HG03060 (cell line): Measurements from ENCODE around the gene CNIH2.

Experiments used
- ATAC-seq: cut with Tn5 transposase; IDR thresholded peaks from one replicate; pipeline ENCODE4 v1.9.1; 2021; ENCODE audit warnings: low read depth, moderate number of reproducible peaks; ENCODE audit not compliant: unreplicated experiment

Gene CNIH2

DNA sequence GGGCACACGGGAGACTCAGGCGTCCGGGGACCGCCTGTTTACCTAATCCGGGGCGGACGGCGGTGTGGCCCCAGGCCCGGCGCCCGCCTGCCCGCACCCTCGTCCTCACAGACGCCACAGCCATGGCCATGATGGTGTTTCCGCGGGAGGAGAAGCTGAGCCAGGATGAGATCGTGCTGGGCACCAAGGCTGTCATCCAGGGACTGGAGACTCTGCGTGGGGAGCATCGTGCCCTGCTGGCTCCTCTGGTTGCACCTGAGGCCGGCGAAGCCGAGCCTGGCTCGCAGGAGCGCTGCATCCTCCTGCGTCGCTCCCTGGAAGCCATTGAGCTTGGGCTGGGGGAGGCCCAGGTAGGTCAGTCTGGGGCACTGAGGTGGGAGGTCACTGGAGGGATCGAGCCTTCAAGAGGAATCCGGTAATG is 19.5 kb upstream of the CNIH2 start:
- no peak for ATAC-seq

DNA sequence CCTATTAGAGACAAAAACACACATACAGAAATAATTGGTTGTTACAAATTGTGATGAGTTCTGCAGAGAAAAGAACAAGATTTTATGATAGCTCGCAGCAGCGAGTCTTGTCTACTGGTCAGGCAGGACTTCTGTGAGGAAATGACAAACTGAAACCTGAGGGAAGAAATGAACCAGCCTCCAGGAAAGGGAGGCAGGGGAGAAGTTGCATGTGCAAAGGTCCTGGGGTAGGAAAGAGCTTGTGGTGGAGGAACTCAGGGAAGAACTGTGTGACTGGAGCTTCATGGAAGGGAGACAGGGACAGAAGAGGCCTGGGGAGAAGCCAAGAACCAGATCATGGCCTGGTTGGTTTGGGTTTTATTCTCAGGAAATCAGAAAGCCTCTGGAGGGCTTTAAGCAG is 18.8 kb upstream of the CNIH2 start:
- ATAC-seq: no peak

DNA sequence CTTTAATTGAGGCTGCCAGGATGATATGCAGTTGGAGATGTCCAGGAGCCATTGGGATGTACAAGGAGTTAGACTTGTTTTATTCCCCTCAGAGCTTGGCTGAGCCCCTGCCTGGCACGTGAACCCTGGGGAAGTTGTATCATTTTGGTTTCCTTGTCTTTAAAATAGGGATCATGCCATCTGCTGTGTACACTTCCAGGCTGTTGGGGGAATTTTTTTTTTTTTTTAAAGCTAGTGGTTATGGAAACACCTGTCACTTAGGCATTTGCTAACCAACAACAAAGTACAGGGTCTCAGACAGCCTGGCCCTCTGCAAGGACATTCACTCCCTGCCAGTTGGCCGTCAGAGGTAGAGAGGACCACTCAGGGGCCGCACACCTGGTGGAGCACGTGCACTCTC is 18.0 kb upstream of the CNIH2 start:
- no peak for ATAC-seq

DNA sequence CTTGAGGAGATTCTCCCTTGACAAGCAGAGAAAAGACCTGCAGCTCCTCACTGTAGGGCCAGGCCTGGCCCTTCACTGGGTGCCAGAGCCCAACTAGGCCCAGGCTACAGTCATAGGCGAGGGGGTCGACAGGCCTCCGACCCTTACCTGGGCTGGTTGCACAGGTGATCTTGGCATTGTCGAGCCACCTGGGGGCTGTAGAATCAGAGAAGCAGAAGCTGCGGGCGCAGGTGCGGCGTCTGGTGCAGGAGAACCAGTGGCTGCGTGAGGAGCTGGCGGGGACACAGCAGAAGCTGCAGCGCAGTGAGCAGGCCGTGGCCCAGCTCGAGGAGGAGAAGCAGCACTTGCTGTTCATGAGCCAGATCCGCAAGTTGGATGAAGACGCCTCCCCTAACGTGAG is 16.4 kb upstream of the CNIH2 start:
- no peak for ATAC-seq

DNA sequence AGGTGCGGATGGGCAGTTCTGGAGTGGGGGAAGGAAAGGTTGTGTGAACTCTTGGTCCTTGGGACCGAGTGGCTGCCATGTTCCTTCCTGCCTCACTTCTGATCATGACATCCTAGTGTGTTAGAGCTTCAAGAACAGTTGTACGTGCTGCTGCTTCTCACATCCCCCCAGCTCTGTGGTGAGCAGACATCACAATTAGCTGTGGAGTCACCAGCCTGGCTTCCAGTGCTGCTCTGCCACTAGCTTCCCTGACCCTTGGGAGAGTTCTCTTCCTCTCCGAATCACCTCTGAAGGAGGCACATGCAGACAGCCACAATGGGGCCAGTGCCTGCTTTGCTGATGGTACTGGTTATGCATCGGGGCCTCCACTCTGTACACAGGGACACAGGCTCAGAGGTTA is 15.8 kb upstream of the CNIH2 start:
- ATAC-seq: no peak

DNA sequence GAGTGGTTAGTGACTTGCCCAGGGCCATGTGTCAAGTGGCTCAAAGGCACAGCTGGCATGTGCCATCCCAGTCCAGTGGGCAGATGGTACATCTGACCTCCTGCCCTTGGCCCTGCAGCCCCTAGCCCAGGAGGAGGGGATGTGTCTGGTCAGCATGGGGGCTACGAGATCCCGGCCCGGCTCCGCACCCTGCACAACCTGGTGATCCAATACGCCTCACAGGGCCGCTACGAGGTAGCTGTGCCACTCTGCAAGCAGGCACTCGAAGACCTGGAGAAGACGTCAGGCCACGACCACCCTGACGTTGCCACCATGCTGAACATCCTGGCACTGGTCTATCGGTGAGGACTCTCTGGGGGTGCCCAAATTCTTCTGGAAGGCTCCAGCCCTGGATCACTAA is 15.3 kb upstream of the CNIH2 start:
- no peak for ATAC-seq

DNA sequence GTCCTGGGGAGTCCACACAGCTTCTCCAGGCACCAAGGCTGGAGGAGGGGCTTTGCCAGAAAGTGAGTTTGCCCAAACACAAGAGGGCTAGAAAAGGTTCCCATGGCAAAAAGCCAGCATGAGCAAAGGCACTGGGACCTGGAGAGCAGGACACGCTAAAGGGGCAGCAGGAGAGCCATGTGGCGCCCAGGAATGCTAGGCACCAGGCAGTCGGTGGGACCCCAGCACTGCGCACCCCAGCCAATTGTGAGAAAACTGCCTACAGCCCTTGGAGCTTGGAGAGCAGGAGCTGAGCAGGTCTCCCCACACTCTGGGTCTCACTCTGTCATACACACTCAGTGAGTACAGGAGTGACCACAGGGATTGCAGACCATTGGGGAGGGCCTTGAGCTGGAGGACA is 14.7 kb upstream of the CNIH2 start:
- no peak for ATAC-seq

DNA sequence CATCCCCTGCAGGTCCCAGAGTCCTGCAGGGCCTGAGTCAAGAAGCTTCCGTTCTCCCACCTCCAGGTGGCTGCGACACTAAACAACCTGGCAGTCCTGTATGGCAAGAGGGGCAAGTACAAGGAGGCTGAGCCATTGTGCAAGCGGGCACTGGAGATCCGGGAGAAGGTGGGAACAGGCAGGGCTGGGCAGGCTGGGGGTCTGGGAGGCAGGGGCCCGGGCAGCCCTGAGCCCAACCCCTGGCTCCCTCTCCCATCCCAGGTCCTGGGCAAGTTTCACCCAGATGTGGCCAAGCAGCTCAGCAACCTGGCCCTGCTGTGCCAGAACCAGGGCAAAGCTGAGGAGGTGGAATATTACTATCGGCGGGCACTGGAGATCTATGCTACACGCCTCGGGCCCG is 14.2 kb upstream of the CNIH2 start:
- no peak for ATAC-seq

DNA sequence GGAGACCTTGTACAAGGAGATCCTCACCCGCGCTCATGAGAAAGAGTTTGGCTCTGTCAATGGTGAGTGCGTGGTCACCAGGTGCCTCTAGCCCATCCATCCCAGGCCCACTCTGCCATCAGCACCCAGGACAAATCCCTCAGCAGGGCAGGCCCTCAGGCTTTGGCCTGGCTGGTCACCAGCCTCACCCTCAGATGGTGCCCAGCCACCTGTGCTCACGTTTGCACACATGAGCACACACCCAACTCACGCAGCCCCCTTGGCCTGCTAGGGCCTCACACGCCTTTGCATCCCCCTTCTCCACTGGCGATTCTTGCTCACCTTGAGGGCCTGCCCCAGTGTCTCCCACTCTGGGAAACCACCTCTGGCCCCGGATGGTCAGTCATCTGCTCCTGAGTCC is 13.6 kb upstream of the CNIH2 start:
- ATAC-seq: no peak

DNA sequence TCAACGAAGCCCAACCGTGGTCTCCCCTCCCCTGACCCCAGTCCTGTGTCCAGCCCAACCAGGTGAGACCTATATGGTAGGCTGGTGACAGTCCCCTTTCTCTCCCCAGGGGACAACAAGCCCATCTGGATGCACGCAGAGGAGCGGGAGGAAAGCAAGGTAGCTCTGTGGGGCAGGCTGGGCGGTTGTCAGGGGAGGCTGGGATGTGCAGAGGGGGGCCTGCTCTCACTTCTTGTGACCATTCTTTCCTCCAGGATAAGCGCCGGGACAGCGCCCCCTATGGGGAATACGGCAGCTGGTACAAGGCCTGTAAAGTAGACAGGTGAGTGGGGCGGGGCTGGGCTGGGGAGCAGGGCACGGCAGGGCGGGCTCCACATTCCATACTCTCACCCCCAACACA is 13.1 kb upstream of the CNIH2 start:
- ATAC-seq: no peak

DNA sequence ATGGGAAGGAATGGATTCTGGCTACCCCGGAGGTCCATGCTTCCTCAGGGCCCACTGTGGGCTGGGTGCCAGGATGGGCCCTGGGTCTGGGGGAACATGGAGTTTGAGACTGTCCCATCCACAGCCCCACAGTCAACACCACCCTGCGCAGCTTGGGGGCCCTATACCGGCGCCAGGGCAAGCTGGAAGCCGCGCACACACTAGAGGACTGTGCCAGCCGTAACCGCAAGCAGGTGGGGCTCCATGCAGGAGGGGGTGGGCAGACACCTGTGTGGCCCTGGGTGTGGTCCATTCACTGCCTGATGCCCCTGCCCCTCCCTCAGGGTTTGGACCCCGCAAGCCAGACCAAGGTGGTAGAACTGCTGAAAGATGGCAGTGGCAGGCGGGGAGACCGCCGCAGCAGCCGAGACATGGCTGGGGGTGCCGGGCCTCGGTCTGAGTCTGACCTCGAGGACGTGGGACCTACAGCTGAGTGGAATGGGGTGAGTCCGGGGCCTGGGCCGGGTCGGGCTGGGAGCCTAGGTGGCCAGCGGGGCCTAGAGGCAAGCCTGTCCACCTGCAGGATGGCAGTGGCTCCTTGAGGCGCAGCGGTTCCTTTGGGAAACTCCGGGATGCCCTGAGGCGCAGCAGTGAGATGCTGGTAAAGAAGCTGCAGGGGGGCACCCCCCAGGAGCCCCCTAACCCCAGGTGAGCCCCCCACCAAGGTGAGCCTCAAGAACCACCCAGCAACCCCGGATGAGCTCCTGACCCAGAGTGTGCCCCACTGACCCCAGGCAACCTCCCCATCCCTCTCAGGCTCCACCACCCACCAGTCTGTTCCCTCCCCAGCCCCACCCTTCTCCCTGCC is 12.2 kb upstream of the CNIH2 start:
- ATAC-seq: no peak

DNA sequence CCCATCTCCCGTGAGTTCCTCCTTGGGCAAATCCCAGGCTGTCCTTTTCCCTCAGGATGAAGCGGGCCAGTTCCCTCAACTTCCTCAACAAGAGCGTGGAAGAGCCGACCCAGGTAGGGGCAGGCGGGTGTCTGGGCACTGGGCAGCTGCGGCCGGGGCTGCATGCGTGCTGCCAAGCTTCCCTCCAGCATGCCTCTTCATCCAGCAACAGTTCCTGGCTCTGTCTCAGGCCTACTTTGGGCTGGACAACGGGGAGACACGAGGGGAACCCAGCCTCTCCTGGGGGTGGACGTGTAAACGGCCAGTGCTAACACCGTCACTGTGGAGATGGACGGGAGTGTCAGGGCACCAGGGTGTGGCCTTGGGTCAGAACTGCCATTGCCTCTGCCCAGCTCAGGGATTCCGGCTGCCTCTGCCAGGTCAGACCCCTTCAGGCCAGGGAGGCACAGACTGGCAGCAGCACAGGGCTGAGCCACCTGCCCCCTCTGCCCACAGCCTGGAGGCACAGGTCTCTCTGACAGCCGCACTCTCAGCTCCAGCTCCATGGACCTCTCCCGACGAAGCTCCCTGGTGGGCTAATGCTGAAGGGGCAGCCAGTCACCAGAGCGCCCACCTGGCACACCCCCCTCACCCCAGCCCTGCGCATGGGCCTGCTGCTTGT is 11.5 kb upstream of the CNIH2 start:
- no peak for ATAC-seq

DNA sequence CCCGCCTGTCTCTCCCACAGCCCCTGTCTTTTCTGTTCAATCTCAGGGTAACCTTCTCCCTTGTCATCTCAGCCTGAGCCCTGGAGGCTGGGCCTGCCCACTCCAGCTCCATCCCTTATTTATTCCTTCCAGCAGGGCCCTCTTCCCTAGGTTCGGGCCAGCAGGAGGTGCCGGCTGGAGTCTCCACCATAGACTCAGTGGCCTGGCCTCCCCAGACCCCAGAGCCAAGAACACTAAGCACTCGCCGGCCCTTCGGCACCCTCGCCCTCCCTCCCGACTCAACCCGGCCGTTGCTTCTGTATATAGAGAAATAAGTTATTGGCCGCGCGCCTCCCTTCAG is 11.0 kb upstream of the CNIH2 start:
- no peak for ATAC-seq

DNA sequence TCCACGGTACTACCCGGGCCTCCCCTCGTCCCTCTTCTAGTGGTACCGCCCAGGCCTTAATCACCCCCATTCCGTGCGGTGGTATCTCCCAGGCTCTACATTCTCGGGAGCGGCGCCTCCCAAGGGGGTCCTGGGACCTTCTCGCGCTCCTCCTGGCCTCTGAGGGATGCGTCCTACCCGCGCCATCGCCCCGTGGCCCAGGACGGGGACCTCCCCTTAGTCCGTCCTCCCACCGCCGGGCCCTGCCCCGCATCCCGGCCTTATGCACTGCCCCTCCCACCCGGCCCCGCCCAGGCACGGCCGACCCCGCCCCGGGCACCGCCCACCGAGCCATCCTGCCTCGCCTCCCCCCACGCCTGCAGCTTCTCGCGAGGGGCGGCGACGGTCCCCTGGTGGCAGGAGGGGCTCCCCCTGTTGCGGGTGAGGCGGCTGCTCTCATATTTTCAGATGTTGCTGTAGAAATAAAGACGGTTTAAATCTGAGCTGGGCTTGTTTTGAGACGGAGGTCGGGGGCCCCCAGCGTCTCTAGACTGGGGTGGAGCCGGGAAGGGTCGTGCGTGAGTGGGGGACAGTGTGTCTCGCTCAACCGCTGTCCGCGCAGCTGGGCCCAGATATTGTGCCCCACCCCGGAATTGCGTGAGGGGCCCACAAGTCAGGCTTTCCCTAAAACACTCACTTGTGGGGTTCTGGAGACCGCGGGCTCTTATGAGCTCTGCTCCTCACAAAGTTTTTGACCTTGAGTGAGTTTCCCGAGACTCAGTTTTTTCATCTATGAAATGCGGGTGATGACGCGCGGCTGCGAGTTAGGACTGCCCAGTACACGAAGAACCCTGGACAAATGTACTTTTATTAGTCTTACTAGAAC is 10.4 kb upstream of the CNIH2 start:
- ATAC-seq: no peak

DNA sequence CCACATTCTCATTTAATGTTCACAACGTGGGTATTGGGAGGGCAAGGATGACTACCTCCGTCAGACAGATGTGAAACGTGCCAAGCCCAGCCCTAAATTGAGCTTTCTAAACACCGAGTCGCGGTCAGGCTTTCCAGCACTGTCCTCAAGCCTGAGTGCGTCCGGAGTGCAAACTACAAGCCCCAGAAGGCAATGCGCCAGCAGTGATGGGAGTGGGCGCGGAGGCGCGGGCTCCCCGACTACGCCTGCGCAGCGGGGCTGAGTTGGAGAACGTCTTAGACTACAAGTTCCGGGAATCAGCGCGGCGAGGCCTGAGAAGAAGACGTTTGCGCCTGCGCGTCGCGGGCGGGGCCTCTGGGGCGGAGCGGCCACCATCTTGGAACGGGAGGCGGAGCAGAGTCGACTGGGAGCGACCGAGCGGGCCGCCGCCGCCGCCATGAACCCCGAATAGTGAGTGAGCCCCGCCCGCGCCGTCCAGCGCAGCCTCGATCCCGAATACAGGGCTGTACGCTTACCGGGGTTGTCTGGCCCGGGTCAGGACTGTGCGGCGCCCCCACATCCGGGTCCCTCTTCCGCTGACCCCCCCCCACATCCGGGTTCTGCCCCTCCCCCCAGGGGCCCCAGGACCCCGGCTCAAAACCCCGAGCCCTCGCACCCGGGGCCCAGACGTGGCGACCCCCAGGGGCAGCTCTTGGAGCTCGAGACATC is 9.6 kb upstream of the CNIH2 start, which contains the start of gene RAB1B:
Gene RAB1B, plus strand, starts transcription at position 396 of the 708 bp plus-strand sequence. Its CDS starts 41 bp downstream, at position 437.
- peak; percentile 72 for ATAC-seq

DNA sequence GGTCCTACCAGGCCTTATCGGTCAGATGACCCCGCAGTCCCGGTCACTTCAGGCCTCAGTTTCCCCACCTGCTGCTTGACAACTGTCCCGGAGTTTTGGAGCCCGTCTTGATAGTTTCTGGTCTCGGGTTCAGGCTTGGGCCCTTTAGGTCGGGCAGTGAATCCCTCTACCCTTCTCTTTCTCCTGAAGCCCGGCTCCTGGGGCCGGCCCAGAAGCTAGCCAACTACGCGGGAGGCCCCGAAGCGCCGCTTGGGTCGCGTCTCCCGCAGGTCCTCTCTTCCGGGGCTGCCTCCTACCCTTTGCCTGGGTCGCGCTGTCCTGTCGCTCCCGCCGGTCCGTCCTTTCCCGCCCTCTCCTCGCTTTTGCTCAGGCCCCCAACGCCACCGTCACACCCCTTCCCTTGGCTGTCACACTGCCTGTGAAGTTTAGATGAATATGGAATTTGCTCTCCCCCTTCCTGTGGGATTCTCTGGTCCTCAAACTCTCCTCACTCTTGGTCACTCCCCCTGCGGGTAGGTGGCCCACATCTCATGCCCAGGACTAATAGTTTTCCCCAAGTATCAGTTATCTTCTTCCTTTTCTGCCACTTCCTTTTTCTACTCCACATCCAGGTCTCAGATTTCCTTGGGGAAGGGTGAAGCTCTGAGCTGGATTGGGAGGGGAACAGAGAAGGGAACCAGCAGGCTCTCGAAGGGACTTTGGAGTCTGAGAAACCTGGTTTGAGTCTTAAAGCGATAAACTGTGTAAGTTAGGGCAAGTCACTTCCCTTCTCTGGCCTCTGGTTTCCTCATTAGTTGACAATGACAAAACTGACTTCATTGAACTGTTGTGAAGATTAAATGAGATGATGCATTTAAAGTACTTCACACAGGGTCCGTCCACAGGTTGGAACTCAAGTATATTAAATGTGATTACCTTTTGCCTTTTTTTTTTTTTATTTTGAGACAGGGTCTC is 8.7 kb upstream of the CNIH2 start:
- no peak for ATAC-seq

DNA sequence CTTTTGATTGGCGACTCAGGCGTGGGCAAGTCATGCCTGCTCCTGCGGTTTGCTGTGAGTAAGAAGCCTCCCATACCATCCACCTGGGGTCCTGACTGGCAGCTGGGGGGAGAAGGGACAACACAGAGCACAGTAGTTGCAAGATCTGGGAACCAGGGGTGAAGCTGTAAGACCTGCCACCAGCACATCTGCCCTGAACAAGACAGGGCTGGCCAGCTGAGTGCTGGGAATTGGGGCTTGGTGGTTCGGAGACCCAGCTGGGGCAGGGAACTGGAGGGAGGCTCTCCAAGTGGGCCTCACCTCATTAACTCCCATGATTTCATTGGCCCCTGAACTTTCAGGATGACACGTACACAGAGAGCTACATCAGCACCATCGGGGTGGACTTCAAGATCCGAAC is 6.2 kb upstream of the CNIH2 start:
- ATAC-seq: no peak

DNA sequence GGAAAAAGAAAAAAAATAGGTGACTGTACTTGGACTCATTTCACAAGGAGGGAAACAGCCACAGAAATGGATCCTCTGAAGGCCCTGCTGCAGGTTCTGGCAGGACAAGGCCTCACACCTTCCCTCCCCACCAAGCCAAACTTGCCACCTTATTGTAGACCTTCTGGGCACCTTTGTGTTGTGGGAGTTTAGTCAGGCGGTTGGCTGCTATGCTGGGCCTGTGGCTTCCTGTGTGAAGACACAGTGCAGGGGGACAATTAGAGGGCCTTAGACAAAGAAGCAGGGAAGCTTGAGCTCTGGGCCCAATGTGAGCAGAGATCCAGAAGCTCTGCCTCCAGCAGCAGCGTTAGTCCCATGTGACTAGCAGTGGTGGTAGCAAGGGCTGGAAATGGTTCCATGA is 5.4 kb upstream of the CNIH2 start:
- no peak for ATAC-seq

DNA sequence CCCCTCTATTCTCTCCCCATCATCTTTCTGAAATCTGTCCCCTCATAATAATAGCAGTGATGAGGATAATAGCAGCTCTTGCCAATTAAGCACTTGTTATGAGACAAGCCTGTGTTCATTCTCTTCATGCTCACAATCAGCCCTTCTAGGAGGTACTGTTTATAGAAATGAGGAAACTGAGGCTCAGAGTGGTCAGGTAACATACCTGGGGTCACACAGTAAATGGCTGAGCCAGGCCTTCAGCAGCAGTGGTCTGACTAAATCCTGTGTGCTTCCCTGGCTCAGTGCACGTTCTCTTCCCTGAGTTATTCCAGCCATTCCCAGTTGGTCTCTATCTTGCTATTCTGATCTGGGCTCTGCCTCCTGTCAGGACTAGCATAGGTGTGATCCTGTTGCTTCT is 3.8 kb upstream of the CNIH2 start:
- ATAC-seq: no peak

DNA sequence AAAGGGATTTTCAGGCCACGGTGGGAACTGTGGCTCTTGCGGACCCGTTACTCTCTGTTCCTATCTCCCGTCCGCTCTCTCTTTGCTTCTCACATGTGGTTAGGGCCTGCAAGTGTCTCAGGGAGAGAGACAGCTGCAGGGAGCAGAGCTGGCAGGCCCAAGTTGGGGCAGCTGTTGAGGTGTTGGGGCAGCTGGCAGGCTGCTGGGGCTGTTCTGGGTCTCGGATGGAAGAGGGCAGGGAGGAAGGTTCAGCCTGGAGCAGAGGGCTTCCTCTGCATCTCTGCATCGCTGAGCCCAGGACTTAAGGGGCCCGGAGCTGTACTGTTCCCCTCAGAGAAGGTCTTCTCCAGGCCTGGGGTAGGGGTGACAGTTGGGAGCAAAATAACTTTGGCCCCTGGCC is 2.6 kb upstream of the CNIH2 start:
- no peak for ATAC-seq
